ENCODE data around the gene CTDSPL.

The CTDSPL gene

DNA sequence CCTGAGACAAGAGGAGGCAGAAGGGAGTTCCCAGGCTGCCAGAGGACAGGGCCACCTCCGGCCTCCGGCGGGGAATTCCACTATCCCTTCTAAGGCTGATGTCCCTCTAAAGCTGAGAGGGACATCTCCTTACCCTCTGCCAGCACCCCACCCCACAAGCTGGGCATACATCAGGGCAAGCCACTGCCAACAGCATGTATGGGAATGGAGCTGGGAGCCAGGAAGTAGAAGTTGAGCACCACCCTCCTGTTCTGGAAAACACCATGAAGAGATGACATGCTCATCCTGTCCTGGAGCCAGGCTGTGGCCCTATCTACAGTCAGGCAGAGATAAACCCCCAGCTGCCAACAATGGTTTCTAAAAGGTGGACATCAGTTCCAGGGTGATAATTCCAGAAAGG, 160.6 kb downstream of the CTDSPL start:
- no peak overlapping the region for H3K27ac ChIP-seq (ENCODE audit: extremely low read depth, low read depth, low read length)
- H3K9me3 ChIP-seq (ENCODE audit: control insufficient read depth, insufficient read depth, low read depth, low read length) = no peaks in the 10 kb centered on the region
- CTCF ChIA-PET = interaction anchor here (0.9 to 1.4 kb wide), 2 partner anchors 19 to 25 kb away, joined by 6 read pairs; no protein-coding TSS in a partner anchor
- H3K36me3 ChIP-seq (ENCODE audit: control insufficient read depth in 2 of 2, insufficient read depth in 1 of 2, low read length in 2 of 2) = no peaks in the 10 kb centered on the region
- H3K4me3 ChIP-seq (ENCODE audit: low read depth, low read length) = no peak overlapping the region
- TF ChIP-seq ZNF623 (tag by site-specific recombination; IDR thresholded peaks at IDR 0.05) = no peak
- TF ChIP-seq ZNF626 (tag by site-specific recombination; IDR thresholded peaks at IDR 0.05) = no peak
- TF ChIP-seq OSR2 (tag by site-specific recombination; IDR thresholded peaks at IDR 0.05) = no peak
- no peak for TF ChIP-seq ZBTB17 (tag by site-specific recombination; IDR thresholded peaks at IDR 0.05)
- no peaks in the 10 kb centered on the region for H3K4me1 ChIP-seq (ENCODE audit: control insufficient read depth, insufficient read depth, low read length)
- POLR2A ChIA-PET = no interaction called here

DNA sequence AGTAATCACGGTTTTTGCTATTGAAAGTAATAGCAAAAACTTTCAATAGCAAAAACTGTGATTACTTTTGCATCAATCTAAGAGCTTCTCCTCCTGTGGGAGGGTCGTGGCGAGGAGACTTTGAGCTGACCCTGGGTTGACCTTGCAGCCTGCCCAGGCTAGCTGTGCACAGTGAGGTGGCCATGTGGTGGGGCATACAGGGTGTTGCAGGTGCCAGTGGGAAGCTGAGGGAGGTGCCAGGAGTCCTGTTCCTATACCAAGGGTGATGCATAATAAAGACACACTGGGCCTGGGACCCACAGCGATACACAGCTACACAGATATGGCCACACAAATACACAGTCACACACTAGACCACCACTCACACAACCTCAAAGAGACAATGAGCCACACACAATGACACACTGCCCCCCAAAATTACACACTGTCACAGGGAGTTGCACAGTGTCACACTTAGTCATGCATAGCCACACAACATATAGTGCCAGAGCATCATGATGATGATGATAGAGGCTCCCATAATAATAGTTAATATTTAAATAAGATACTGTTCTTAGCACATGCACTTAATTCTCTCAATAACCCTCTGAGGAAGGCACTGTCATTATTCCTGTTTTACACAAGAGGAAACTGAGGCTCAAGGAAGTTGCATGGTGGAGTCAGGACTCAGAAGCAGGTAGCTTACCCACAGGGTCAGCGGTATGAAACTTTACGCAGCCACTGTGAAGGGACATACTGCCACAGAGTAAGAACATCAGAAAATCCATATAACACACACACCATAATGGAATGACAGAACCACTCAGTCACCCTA, 161.4 kb downstream of the CTDSPL start:
- no peaks in the 10 kb centered on the region for H3K36me3 ChIP-seq (ENCODE audit: control insufficient read depth in 2 of 2, insufficient read depth in 1 of 2, low read length in 2 of 2)
- H3K4me3 ChIP-seq (ENCODE audit: low read depth, low read length) = no peak overlapping the region
- no peak overlapping the region for H3K27ac ChIP-seq (ENCODE audit: extremely low read depth, low read depth, low read length)
- CTCF ChIA-PET = interaction anchor here (0.6 kb wide), 2 partner anchors 18 to 26 kb away, joined by 3 read pairs; no protein-coding TSS in a partner anchor
- no peaks in the 10 kb centered on the region for H3K9me3 ChIP-seq (ENCODE audit: control insufficient read depth, insufficient read depth, low read depth, low read length)
- TF ChIP-seq, protein P1, sequence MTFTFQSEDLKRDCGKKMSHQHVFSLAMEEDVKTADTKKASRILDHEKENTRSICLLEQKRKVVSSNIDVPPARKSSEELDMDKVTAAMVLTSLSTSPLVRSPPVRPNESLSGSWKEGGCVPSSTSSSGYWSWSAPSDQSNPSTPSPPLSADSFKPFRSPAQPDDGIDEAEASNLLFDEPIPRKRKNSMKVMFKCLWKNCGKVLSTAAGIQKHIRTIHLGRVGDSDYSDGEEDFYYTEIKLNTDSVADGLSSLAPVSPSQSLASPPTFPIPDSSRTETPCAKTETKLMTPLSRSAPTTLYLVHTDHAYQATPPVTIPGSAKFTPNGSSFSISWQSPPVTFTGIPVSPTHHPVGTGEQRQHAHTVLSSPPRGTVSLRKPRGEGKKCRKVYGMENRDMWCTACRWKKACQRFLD (tag by site-specific recombination; IDR thresholded peaks at IDR 0.05) = no peak
- TF ChIP-seq GLI2 (tag by site-specific recombination; IDR thresholded peaks at IDR 0.05; ENCODE audit: borderline replicate concordance, low read depth) (no peak), KLF10 (tag by site-specific recombination; IDR thresholded peaks at IDR 0.05) (no peak), YY2 (tag by site-specific recombination; IDR thresholded peaks at IDR 0.05) (no peak), IKZF3 (tag by site-specific recombination; IDR thresholded peaks at IDR 0.05) (no peak), ZNF121 (tag by site-specific recombination; IDR thresholded peaks at IDR 0.05) (no peak), ZNF670 (tag by site-specific recombination; IDR thresholded peaks at IDR 0.05; ENCODE audit: low read depth) (no peak), ZNF747 (tag by site-specific recombination; IDR thresholded peaks at IDR 0.05) (no peak)
- TF ChIP-seq, protein P2, sequence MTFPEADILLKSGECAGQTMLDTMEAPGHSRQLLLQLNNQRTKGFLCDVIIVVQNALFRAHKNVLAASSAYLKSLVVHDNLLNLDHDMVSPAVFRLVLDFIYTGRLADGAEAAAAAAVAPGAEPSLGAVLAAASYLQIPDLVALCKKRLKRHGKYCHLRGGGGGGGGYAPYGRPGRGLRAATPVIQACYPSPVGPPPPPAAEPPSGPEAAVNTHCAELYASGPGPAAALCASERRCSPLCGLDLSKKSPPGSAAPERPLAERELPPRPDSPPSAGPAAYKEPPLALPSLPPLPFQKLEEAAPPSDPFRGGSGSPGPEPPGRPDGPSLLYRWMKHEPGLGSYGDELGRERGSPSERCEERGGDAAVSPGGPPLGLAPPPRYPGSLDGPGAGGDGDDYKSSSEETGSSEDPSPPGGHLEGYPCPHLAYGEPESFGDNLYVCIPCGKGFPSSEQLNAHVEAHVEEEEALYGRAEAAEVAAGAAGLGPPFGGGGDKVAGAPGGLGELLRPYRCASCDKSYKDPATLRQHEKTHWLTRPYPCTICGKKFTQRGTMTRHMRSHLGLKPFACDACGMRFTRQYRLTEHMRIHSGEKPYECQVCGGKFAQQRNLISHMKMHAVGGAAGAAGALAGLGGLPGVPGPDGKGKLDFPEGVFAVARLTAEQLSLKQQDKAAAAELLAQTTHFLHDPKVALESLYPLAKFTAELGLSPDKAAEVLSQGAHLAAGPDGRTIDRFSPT (tag by site-specific recombination; IDR thresholded peaks at IDR 0.05) = no peak
- TF ChIP-seq, protein P3, sequence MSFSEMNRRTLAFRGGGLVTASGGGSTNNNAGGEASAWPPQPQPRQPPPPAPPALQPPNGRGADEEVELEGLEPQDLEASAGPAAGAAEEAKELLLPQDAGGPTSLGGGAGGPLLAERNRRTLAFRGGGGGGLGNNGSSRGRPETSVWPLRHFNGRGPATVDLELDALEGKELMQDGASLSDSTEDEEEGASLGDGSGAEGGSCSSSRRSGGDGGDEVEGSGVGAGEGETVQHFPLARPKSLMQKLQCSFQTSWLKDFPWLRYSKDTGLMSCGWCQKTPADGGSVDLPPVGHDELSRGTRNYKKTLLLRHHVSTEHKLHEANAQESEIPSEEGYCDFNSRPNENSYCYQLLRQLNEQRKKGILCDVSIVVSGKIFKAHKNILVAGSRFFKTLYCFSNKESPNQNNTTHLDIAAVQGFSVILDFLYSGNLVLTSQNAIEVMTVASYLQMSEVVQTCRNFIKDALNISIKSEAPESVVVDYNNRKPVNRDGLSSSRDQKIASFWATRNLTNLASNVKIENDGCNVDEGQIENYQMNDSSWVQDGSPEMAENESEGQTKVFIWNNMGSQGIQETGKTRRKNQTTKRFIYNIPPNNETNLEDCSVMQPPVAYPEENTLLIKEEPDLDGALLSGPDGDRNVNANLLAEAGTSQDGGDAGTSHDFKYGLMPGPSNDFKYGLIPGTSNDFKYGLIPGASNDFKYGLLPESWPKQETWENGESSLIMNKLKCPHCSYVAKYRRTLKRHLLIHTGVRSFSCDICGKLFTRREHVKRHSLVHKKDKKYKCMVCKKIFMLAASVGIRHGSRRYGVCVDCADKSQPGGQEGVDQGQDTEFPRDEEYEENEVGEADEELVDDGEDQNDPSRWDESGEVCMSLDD (tag by site-specific recombination; IDR thresholded peaks at IDR 0.05) = no peak
- TF ChIP-seq, protein P4, sequence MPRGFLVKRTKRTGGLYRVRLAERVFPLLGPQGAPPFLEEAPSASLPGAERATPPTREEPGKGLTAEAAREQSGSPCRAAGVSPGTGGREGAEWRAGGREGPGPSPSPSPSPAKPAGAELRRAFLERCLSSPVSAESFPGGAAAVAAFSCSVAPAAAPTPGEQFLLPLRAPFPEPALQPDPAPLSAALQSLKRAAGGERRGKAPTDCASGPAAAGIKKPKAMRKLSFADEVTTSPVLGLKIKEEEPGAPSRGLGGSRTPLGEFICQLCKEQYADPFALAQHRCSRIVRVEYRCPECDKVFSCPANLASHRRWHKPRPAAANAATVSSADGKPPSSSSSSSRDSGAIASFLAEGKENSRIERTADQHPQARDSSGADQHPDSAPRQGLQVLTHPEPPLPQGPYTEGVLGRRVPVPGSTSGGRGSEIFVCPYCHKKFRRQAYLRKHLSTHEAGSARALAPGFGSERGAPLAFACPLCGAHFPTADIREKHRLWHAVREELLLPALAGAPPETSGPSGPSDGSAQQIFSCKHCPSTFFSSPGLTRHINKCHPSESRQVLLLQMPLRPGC (tag by site-specific recombination; IDR thresholded peaks at IDR 0.05) = no peak
- POLR2A ChIA-PET = no interaction called here
- H3K4me1 ChIP-seq (ENCODE audit: control insufficient read depth, insufficient read depth, low read length) = no peaks in the 10 kb centered on the region
